ENCODE results near the gene XYLT2. TPM values are rescaled to one million over a fixed set of nuclear protein-coding genes. Genes with fewer than 3 reads are reported as not detected.

XYLT2 gene
- total and polyA plus RNA-seq, 2 of the 13 experiments (the other 11 are each of a cell fraction or from before 2014, with no cell fraction given): 17.0 to 22.1 TPM

DNA sequence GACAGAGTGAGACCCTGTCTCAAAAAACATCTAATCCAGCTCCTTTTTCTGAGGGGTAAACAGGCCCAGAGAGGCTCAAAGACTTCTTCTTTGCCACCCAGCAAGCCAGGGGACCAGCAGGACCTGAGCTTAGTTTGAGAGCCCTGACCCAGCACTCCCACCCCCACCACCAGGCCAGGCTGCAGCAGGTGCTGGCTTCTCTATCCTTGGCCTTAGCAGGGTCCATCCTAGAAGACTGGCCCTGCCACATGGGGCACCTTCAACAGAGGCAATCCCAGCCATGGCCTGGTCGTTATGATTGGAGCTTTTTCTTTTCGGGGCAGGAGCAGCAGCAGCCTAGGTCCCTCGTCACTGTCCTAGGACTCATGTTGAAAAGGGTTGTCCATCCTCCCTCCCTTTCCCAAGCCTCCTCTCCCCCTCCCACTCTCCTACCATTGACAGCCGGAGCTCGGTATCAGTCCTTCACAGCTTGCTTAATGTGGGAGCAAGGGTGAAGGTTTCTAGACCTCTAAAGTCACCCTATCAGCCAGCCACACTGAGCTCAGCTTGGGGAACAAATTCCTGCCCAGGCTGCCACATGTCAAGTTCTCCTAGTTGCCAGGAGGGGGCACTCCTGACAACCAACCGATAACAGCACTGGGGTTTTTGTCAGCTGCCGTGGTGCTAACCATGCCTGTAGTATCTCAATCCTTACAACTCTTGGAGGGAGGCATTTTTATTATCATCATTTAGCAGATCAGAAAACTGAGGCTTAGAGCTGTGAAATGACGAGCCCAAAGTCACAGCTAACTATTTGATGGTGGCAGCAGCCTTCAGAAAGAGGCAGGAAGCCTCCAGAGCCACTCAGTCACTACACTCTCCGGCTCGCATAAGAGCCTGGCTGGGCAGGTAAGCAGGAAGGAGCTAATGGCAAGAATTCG, 15.9 kb downstream of the XYLT2 start (continued):
- TF ChIP-seq, protein P1, sequence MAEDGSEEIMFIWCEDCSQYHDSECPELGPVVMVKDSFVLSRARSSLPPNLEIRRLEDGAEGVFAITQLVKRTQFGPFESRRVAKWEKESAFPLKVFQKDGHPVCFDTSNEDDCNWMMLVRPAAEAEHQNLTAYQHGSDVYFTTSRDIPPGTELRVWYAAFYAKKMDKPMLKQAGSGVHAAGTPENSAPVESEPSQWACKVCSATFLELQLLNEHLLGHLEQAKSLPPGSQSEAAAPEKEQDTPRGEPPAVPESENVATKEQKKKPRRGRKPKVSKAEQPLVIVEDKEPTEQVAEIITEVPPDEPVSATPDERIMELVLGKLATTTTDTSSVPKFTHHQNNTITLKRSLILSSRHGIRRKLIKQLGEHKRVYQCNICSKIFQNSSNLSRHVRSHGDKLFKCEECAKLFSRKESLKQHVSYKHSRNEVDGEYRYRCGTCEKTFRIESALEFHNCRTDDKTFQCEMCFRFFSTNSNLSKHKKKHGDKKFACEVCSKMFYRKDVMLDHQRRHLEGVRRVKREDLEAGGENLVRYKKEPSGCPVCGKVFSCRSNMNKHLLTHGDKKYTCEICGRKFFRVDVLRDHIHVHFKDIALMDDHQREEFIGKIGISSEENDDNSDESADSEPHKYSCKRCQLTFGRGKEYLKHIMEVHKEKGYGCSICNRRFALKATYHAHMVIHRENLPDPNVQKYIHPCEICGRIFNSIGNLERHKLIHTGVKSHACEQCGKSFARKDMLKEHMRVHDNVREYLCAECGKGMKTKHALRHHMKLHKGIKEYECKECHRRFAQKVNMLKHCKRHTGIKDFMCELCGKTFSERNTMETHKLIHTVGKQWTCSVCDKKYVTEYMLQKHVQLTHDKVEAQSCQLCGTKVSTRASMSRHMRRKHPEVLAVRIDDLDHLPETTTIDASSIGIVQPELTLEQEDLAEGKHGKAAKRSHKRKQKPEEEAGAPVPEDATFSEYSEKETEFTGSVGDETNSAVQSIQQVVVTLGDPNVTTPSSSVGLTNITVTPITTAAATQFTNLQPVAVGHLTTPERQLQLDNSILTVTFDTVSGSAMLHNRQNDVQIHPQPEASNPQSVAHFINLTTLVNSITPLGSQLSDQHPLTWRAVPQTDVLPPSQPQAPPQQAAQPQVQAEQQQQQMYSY (CRISPR knock-in tag; IDR thresholded peaks at IDR 0.05): no peak
- no peak for TF ChIP-seq RAD51 (IDR thresholded peaks at IDR 0.05; ENCODE audit: borderline replicate concordance)
- TF ChIP-seq CAMTA2 (CRISPR knock-in tag; IDR thresholded peaks at IDR 0.05; ENCODE audit: borderline replicate concordance): no peak
- no peak for TF ChIP-seq CCDC6 (CRISPR knock-in tag; IDR thresholded peaks at IDR 0.05)
- TF ChIP-seq RORA (CRISPR knock-in tag; IDR thresholded peaks at IDR 0.05): no peak
- TF ChIP-seq ZIK1 (CRISPR knock-in tag; IDR thresholded peaks at IDR 0.05; ENCODE audit: borderline replicate concordance, low read depth): no peak
- TF ChIP-seq SOX13 (IDR thresholded peaks at IDR 0.05): no peak
- TF ChIP-seq SOX13 (CRISPR knock-in tag; conservative IDR thresholded peaks at IDR 0.05 in 1 of 2, IDR thresholded peaks at IDR 0.05 in 1 of 2): no peak
- TF ChIP-seq KDM5A (IDR thresholded peaks at IDR 0.05; ENCODE audit: borderline replicate concordance, low read length): no peak
- TF ChIP-seq, protein P2, sequence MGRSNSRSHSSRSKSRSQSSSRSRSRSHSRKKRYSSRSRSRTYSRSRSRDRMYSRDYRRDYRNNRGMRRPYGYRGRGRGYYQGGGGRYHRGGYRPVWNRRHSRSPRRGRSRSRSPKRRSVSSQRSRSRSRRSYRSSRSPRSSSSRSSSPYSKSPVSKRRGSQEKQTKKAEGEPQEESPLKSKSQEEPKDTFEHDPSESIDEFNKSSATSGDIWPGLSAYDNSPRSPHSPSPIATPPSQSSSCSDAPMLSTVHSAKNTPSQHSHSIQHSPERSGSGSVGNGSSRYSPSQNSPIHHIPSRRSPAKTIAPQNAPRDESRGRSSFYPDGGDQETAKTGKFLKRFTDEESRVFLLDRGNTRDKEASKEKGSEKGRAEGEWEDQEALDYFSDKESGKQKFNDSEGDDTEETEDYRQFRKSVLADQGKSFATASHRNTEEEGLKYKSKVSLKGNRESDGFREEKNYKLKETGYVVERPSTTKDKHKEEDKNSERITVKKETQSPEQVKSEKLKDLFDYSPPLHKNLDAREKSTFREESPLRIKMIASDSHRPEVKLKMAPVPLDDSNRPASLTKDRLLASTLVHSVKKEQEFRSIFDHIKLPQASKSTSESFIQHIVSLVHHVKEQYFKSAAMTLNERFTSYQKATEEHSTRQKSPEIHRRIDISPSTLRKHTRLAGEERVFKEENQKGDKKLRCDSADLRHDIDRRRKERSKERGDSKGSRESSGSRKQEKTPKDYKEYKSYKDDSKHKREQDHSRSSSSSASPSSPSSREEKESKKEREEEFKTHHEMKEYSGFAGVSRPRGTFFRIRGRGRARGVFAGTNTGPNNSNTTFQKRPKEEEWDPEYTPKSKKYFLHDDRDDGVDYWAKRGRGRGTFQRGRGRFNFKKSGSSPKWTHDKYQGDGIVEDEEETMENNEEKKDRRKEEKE (IDR thresholded peaks at IDR 0.05): no peak
- TF ChIP-seq, protein P3, sequence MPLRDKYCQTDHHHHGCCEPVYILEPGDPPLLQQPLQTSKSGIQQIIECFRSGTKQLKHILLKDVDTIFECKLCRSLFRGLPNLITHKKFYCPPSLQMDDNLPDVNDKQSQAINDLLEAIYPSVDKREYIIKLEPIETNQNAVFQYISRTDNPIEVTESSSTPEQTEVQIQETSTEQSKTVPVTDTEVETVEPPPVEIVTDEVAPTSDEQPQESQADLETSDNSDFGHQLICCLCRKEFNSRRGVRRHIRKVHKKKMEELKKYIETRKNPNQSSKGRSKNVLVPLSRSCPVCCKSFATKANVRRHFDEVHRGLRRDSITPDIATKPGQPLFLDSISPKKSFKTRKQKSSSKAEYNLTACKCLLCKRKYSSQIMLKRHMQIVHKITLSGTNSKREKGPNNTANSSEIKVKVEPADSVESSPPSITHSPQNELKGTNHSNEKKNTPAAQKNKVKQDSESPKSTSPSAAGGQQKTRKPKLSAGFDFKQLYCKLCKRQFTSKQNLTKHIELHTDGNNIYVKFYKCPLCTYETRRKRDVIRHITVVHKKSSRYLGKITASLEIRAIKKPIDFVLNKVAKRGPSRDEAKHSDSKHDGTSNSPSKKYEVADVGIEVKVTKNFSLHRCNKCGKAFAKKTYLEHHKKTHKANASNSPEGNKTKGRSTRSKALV (CRISPR knock-in tag; IDR thresholded peaks at IDR 0.05): no peak
- TF ChIP-seq, protein P4, sequence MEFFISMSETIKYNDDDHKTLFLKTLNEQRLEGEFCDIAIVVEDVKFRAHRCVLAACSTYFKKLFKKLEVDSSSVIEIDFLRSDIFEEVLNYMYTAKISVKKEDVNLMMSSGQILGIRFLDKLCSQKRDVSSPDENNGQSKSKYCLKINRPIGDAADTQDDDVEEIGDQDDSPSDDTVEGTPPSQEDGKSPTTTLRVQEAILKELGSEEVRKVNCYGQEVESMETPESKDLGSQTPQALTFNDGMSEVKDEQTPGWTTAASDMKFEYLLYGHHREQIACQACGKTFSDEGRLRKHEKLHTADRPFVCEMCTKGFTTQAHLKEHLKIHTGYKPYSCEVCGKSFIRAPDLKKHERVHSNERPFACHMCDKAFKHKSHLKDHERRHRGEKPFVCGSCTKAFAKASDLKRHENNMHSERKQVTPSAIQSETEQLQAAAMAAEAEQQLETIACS (CRISPR knock-in tag; IDR thresholded peaks at IDR 0.05): no peak
- TF ChIP-seq HDAC1 (CRISPR knock-in tag; IDR thresholded peaks at IDR 0.05): no peak
- TF ChIP-seq ZNF550 (CRISPR knock-in tag; IDR thresholded peaks at IDR 0.05; ENCODE audit: borderline replicate concordance): no peak
- TF ChIP-seq, protein P5, sequence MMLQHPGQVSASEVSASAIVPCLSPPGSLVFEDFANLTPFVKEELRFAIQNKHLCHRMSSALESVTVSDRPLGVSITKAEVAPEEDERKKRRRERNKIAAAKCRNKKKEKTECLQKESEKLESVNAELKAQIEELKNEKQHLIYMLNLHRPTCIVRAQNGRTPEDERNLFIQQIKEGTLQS (CRISPR knock-in tag; IDR thresholded peaks at IDR 0.05): no peak; the same call in 1 of the 2 replicates
- no peak; the same call in 1 of the 2 replicates for TF ChIP-seq ZBTB38 (CRISPR knock-in tag; IDR thresholded peaks at IDR 0.05)
- TF ChIP-seq ZNF33A (CRISPR knock-in tag; IDR thresholded peaks at IDR 0.05; ENCODE audit: borderline replicate concordance): no peak
- no peak for TF ChIP-seq NR3C1 (CRISPR knock-in tag; IDR thresholded peaks at IDR 0.05)

All from HepG2 (cell line).